A673 (cell line): ENCODE measurements around the gene FBXO15.

ENCODE experiments used
- EZH2 ChIP-seq: fragments of 200-600 bp; sonication (generic); IDR thresholded peaks from 2 replicates; pipeline ENCODE4 v1.6.1; 2017; ENCODE audit warnings: borderline replicate concordance, low read depth, mild to moderate bottlenecking, mixed read lengths, antibody characterized with exemption, low read length; ENCODE audit not compliant: poor library complexity, severe bottlenecking
- TF ChIP-seq, protein P1 (sequence below): fragments of 300-800, 200-600 bp; sonication (generic); conservative IDR thresholded peaks from 2 replicates; pipeline ENCODE4 v1.5.1; 2017; ENCODE audit warnings: low read depth, mild to moderate bottlenecking, antibody characterized with exemption, low read length, moderate library complexity, mixed read lengths

DNA sequence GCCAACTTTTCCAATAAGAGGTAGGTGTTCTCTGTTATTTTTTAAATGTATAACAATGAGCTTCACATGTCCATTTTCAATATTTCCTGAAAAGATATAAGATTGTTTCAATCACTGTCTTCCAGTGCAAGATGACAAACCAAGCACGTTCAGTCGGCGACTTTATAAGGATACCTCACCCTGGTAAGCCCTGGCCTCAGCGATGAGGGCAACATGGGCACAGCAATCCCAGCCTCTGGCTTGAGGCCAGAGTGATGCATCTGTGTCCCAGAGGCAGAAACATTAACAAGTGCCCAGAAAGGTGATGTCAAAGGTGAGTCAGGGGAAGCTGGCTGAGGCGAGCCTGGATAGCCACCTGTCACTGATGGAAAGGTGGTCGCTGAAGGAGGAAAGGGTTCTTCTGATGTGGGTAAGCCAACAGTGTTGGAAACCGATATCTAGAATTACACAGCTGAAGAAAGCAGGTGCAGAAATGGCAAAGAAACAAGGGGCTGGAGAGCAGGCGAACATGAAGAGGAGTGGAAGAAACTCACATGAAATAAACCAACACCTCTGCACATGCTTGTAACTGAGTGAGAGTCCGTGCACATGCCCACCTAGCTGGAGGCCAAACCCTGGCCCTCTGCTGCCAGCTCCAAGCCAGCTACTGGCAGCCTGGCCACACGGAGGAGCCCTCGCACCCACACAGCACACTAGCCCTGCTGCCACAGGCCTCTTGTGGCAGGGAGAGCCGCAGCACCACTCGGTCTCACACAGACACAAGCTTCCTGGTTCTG, 65.5 kb downstream of the FBXO15 start:
- TF ChIP-seq, protein P1, sequence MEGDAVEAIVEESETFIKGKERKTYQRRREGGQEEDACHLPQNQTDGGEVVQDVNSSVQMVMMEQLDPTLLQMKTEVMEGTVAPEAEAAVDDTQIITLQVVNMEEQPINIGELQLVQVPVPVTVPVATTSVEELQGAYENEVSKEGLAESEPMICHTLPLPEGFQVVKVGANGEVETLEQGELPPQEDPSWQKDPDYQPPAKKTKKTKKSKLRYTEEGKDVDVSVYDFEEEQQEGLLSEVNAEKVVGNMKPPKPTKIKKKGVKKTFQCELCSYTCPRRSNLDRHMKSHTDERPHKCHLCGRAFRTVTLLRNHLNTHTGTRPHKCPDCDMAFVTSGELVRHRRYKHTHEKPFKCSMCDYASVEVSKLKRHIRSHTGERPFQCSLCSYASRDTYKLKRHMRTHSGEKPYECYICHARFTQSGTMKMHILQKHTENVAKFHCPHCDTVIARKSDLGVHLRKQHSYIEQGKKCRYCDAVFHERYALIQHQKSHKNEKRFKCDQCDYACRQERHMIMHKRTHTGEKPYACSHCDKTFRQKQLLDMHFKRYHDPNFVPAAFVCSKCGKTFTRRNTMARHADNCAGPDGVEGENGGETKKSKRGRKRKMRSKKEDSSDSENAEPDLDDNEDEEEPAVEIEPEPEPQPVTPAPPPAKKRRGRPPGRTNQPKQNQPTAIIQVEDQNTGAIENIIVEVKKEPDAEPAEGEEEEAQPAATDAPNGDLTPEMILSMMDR = peak; percentile 60
- no peak for TF ChIP-seq EZH2
